BE2C (cell line): ENCODE results near the gene AHRR.
"Not testable (repeated sequence)": the region's sequence is repeated elsewhere in the genome, so short reads cannot be mapped to it uniquely, and the experiment has no call there.

Source experiments
- DNase-seq: peaks from one replicate; pipeline ENCODE4 v3.0.0-alpha.2; 2020
- H3K27me3 ChIP-seq: fragments of 250-450 bp; sonication (Bioruptor Pico); 2 replicates; pipeline ENCODE4 v1.5.1; 2020; ENCODE audit warnings: mild to moderate bottlenecking
- H3K36me3 ChIP-seq: fragments of 250-450 bp; sonication (Bioruptor Pico); 2 replicates; pipeline ENCODE4 v1.5.1; 2020; ENCODE audit warnings: mild to moderate bottlenecking
- H3K4me1 ChIP-seq: fragments of 250-450 bp; sonication (Bioruptor Pico); 2 replicates; pipeline ENCODE4 v1.5.1; 2020
- H3K4me3 ChIP-seq: 2 replicates; pipeline ENCODE4 v1.5.1; 2011; ENCODE audit warnings: low read depth, low read length
- H3K9me3 ChIP-seq: fragments of 250-450 bp; sonication (Bioruptor Pico); 2 replicates; pipeline ENCODE4 v1.5.1; 2020
- TF ChIP-seq, protein P1 (sequence below): IDR thresholded peaks from 2 replicates; pipeline ENCODE4 v1.5.1; 2012; ENCODE audit warnings: mild to moderate bottlenecking, low read depth, low read length

The AHRR gene

DNA sequence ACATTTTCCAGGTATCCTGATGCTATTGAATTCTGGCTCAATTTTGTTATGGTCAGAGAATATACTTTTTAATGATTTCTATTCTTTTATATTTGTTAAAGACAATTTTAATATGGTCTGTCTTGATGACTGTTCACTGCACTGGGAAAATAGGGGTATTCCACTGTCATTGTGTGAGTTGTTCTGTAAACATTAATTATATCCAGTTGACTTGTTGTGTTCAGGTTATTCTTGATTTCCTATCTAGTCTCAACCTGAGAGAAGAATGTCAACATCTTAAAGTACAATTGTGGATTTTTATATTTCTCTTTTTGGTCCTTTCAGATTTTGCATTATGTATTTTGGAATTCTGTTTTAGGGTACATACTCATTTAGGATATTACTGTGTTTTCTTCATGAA, 61.6 kb downstream of the AHRR start:
- no peaks in the 10 kb centered on the region for H3K9me3 ChIP-seq
- H3K4me3 ChIP-seq, result no peak overlapping the region
- H3K4me1 ChIP-seq, result no peaks in the 10 kb centered on the region
- no peaks in the 10 kb centered on the region for H3K36me3 ChIP-seq
- H3K27me3 ChIP-seq, result no peaks in the 10 kb centered on the region
- TF ChIP-seq, protein P1, sequence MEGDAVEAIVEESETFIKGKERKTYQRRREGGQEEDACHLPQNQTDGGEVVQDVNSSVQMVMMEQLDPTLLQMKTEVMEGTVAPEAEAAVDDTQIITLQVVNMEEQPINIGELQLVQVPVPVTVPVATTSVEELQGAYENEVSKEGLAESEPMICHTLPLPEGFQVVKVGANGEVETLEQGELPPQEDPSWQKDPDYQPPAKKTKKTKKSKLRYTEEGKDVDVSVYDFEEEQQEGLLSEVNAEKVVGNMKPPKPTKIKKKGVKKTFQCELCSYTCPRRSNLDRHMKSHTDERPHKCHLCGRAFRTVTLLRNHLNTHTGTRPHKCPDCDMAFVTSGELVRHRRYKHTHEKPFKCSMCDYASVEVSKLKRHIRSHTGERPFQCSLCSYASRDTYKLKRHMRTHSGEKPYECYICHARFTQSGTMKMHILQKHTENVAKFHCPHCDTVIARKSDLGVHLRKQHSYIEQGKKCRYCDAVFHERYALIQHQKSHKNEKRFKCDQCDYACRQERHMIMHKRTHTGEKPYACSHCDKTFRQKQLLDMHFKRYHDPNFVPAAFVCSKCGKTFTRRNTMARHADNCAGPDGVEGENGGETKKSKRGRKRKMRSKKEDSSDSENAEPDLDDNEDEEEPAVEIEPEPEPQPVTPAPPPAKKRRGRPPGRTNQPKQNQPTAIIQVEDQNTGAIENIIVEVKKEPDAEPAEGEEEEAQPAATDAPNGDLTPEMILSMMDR, result no peak
- DNase-seq, result no peak

DNA sequence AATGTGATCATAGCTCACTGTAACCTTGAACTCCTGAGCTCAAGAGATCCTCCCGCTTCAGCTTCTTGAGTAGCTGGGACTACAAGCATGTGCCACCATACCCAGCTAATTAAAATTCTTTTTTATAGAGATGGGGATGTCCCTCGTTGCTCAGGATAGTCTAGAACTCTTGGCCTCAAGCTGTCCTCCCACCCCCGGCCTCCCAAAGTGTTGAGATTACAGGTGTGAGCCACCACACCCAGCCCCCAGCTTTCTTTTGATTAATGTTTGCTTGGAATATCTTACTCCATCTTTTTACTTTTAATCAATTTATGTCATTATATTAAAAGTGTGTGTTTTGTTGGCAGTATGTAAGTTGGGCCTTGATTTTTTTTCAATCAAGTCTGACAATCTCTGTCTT, 62.1 kb downstream of the AHRR start:
- no peaks in the 10 kb centered on the region for H3K36me3 ChIP-seq
- H3K4me3 ChIP-seq, result no peak overlapping the region
- H3K9me3 ChIP-seq, result no peaks in the 10 kb centered on the region
- H3K27me3 ChIP-seq, result no peaks in the 10 kb centered on the region
- TF ChIP-seq, protein P1, result no peak
- no peak for DNase-seq
- no peaks in the 10 kb centered on the region for H3K4me1 ChIP-seq

DNA sequence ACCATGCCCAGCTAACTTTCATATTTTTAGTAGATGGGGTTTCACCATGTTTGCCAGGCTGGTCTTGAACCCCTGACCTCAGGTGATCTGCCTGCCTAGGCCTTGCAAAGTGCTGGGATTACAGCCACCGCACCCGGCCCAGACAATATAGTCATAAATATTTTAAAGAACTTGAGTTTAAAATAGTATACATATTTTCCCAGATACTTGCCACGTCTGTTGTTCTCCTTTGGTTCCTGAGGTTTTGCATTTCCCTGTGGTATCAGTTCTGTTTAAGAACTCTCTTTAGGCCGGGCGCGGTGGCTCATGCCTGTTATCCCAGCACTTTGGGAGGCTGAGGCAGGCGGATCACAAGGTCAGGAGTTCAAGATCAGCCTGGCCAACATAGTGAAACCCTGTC, 63.1 kb downstream of the AHRR start:
- DNase-seq, H3K4me3 ChIP-seq, H3K27me3 ChIP-seq, H3K36me3 ChIP-seq, H3K9me3 ChIP-seq, H3K4me1 ChIP-seq: not testable (repeated sequence)

DNA sequence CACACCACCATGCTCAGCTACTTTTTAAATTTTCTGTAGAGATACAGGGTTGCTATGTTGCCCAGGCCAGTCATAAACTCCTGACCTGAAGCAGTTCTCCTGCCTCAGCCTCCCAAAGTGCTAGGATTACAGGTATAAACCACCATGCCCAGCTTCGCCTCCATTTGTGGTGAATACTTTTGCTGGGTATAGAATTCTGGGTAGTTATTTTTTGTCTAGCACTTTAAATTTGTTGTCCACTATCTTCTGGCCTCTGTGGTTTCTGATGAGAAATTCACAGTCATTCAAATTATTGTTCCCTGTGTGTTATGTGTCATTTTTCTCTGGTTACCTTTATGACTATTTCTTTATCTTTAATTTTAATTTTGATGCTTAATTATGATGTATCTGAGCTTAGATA, 63.8 kb downstream of the AHRR start:
- Histone ChIP-seq H3K4me1 (no peaks in the 10 kb centered on the region), H3K27me3 (no peaks in the 10 kb centered on the region), H3K9me3 (no peaks in the 10 kb centered on the region), H3K4me3 (no peak overlapping the region), H3K36me3 (no peaks in the 10 kb centered on the region)
- TF ChIP-seq, protein P1, result no peak
- DNase-seq, result no peak

DNA sequence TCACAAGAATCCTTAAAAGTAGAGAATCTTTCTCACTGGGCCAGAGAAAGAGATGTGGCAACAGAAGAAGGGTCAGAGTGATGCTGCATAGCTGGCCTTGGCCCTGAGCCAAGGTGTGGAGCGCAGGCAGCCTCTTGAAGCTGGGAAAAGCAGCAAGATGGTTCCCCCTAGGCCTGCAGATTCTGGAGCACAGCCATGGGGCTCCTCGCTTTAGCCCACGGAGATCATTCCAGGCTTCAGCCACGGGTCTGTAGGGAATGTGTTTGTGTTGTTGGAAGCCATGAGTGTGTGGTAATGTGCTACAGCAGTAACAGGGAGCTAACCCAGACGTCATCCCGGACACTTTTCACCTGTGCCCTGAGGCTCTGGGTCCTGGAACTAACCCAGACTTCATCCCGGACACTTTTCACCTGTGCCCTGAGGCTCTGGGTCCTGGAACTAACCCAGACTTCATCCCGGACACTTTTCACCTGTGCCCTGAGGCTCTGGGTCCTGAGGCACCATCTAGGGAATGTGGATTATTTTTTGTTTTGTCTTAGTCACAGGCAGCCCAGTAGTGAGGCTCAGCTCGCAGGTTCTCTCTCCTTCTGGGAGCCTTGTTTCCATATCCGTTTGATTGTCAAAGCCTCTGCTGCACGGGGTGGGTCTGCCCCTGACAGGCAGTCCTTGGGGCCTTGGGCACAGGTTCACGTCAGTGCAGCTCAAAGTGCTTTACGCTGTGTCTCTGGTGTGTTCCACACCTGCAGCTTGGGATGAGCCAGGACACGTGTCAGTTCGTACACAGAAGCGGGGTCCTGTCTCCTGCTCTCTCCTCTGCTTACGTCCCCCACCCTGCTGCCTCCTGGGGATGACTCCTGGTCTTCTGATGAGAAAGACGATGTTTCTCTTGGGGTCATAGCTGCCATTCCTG, 65.2 kb downstream of the AHRR start:
- TF ChIP-seq, protein P1, result no peak
- Histone ChIP-seq H3K27me3 (no peaks in the 10 kb centered on the region), H3K4me1 (no peaks in the 10 kb centered on the region), H3K4me3 (no peak overlapping the region), H3K36me3 (no peaks in the 10 kb centered on the region), H3K9me3 (no peaks in the 10 kb centered on the region)
- DNase-seq, result no peak

DNA sequence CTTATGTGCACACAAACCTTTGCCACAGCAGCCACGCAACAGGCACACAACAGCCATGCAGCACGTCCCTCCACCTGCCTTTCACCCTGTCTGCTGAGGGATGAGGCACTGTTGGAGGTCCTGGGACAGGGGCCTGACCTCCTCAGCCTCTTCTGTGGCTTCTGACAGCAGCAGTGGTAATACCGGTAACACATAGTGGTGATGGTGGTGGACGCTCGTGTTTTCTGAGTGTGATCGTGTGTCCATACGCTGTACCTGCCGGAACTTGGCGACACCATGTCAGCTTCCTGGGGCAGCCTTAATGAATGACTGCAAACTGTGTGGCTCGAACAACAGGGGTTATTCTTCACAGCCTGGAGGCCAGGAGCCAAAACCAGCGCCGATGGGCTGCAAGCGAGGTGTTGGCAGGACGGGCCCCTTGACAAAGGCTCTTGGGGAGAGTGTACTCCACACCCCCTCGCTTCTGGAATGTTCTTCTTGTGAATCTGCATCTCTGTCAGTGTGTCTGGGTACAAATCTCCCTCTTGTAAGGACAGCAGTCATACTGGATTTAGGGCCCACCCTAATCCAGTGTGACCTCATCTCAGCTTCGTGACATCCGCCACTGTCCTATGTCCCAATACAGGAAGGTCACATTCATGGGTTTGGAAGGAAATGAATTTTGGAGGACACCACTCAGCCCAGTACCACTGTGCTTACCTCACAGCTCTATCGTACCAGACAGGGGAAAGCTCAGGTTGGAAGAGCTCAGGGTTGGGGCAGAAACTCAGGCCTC, 66.2 kb downstream of the AHRR start:
- no peak for DNase-seq
- H3K4me3 ChIP-seq, result no peak overlapping the region
- no peaks in the 10 kb centered on the region for H3K27me3 ChIP-seq
- H3K36me3 ChIP-seq, result no peaks in the 10 kb centered on the region
- H3K9me3 ChIP-seq, result no peaks in the 10 kb centered on the region
- TF ChIP-seq, protein P1, result no peak
- H3K4me1 ChIP-seq, result no peaks in the 10 kb centered on the region
